ENCODE data around the gene AGAP9.
A peak's percentile ranks its signal among the peaks of the same experiment; 100 is the strongest.
"Not testable (repeated sequence)": the region's sequence is repeated elsewhere in the genome, so short reads cannot be mapped to it uniquely, and the experiment has no call there.

The AGAP9 gene
- long read RNA-seq, donor 1, partial matches to known transcripts = 0 of 2 reads
- long read RNA-seq, donor 1, other reads (novel, unspliced or antisense) = 0 of 2 reads
- long read RNA-seq, donor 2 = 0 reads
- long read RNA-seq, donor 3, partial matches to known transcripts = 0 of 1 reads
- long read RNA-seq, donor 3, other reads (novel, unspliced or antisense) = 0 of 1 reads
- long read RNA-seq, donor 4, partial matches to known transcripts = 0 of 3 reads
- long read RNA-seq, donor 4, other reads (novel, unspliced or antisense) = 0 of 3 reads
- long read RNA-seq, donor 5 = 0 reads
- long read RNA-seq, donor 6 = 0 reads
- long read RNA-seq, donor 7, partial matches to known transcripts = 0 of 1 reads
- long read RNA-seq, donor 7, other reads (novel, unspliced or antisense) = 0 of 1 reads
- long read RNA-seq, donor 8 = 0 reads

DNA sequence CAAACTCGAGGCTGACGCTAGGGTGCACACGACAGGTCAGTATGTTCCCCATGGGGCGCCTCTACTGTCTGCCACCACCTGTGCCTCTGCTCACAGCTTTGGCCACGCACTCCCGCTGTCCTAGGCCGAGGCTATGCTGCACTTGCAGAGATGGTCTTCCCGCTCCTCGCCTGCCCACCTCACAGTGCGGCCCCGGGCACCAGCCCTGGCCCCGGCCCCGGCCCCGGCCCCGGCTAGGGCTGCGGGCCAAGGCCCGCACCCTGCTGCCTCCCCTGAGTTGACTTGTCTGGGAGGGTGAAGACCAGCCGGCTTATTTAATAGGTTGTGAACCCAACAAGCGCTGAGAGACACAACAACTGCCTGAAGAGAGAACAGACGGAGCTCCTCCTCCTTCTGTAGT, at the start of gene AGAP9:
Gene AGAP9 (minus strand): TSS at position 164 of the 400 bp plus-strand sequence. CDS start 112 bp downstream, at position 52.
- not testable (repeated sequence) for DNase-seq

DNA sequence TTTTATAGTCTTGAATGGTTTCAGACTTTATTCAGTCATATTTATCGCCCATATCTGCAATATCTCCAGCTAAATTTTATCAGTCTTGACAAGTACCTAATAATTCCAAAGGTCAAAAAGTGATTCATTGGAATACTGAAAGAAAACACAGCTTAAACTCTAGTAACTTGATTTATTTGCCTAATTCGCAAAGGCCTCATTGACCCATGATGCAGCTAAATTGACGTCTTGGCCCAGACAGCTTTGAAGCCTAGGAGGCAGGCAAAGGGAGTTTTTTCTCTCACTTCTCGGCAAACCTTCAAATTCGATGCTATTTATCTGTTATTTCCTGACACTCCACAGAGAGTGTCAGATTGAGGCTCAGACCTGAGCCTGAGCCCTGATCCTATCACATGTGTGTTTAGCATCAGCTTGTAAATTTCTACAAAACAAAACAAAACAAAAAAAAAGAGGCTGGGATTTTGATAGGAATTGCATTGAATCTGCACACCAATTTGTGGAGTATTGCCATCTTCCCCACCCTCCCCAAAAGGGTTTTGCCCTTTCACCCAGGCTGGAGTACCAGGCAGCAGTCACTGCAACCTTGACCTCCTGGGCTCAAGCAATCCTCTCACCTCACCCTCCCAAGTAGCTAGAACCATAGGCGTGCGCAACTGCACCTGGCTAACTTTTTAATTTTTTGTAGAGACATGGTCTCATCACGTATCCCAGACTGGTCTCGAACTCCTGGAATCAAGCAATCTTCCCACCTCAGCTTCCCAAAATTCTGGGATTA, 47.9 kb upstream of the AGAP9 start:
- DNase-seq = not testable (repeated sequence)

GRCh38 chr10:47566757-47567156, 43.3 kb upstream of the AGAP9 start:
- not testable (repeated sequence) for DNase-seq

DNA sequence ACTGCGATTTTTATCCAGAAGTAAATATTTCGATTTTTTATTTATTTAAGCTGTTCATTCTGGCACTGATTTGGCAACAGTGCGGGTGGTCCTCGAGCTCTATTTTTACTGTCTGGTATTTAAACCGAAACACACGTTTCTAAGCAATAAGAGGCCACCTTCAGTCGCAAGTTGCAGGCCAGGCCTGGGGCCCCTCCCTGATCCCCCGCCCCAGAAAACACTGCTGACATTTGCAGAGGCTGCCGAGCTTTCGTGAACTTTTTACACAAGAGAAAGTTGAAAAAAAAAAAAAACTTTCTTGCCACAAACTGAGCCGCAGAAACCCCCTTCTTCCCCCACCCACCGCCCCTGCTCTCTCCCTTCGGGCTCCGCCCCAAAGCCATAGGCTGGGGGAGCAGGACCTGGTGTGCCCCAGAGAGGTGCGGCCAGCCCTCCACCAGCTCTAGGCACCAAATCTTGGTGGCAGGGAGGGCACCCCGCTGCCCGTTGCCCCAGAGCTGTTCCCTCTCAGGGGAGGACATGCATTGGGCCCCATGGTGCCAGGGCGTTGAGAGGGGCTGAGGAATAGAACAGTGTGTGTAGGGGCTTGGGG, 42.8 kb upstream of the AGAP9 start:
- DNase-seq = not testable (repeated sequence)

DNA sequence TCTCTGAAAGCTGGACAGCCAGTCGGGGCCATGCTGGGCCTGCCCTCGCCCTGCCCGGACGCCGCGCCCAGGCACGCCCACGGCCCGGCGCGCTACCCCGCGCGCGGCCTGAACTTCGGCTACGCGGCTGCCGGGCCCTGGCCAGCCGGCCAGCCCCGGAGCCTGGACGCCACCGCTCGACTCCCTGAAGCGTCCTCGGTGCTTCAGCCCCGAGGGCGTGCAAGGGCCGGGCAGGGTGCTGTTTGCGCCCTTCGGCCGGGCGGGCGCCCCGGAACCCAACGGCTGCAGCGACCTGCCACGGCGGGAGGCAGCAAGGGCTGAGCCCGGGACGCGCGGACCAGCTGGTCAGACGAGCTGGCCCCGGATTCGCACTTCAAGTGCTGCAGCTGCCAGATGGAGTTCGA, 42.1 kb upstream of the AGAP9 start:
- not testable (repeated sequence) for DNase-seq

DNA sequence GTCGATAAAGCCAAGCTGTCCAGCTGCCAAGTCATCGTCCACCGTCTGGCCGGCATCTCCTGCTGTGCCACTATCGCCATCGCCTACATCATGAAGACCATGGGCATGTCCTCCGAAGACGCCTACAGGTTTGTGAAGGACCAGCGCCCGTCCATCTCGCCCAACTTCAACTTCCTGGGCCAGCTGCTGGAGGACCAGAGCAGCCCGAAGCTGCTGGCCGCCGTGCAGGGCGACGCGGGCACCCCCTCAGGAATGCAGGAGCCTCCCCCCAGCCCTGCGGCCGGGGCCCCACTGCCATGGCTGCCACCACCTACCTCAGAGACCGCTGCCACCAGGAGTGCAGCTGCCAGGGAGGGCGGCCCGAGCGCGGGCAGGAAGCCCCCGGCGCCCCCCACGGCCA, 41.5 kb upstream of the AGAP9 start:
- not testable (repeated sequence) for DNase-seq

DNA sequence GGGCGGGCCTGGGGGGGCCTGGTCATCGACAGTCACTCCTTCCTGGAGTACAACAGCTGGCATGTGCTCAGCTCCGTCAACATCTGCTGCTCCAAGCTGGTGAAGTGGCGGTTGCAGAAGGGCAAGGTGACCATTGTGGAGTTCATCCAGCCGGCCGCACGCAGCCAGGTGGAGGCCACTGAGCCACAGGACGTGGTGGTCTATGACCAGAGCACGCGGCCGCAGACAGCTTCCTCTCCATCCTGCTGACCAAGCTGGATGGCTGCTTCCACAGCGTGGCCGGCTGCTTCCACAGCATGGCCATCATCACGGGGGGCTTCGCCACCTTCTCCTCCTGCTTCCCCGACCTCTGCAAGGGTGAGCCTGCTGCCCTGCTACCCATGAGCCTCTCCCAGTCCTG, 40.9 kb upstream of the AGAP9 start:
- not testable (repeated sequence) for DNase-seq

- not testable (repeated sequence) for DNase-seq
Observed at GRCh38 chr10:47560452-47560851, 37.0 kb upstream of the AGAP9 start.

GRCh38 chr10:47559718-47560308, 36.4 kb upstream of the AGAP9 start:
- DNase-seq = not testable (repeated sequence)

DNA sequence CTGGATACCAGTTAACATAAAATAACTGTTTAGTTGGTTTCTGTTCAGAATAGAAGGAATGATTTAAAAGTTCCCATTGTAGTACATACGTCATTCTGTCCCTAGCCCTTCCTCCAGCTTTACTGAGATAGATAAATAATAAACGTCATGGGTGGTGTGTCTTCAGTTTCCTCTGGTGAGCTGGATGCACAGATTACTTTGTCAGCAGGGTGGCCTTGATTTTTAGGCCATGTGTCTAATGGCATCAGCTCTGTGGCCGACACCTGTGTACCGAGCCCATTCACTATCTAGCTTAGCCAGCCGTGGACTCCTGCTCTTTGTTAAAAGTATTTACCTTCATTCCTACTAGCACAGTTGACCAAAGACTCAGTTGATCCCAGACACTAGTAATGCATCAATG, 34.7 kb upstream of the AGAP9 start:
- not testable (repeated sequence) for DNase-seq

DNA sequence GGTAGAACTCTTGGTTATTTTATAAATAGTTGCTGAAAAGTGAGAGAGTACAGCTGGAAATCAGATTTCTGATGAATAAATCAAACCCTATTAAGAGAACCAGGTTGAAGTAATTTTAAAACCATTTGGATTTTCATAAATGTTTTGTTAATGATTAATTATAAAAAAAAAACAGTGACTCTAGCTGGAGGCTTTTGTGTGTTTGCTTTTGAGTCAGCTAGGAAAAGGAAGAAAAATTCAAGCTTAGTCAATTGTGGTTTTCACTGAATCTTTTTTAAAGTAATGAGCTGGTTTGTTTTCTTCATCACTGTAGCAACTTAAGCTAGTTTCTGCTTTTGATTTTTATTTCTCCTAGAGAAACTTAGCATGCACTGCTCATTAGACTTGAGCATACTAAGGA, 34.2 kb upstream of the AGAP9 start:
- DNase-seq = not testable (repeated sequence)

- not testable (repeated sequence) for DNase-seq
Observed at GRCh38 chr10:47555334-47555733, 31.9 kb upstream of the AGAP9 start.

- DNase-seq = not testable (repeated sequence)
Observed at GRCh38 chr10:47554552-47554951, 31.1 kb upstream of the AGAP9 start.

- peak; percentile 32 for DNase-seq
Observed at GRCh38 chr10:47553860-47554247, 30.4 kb upstream of the AGAP9 start.

DNA sequence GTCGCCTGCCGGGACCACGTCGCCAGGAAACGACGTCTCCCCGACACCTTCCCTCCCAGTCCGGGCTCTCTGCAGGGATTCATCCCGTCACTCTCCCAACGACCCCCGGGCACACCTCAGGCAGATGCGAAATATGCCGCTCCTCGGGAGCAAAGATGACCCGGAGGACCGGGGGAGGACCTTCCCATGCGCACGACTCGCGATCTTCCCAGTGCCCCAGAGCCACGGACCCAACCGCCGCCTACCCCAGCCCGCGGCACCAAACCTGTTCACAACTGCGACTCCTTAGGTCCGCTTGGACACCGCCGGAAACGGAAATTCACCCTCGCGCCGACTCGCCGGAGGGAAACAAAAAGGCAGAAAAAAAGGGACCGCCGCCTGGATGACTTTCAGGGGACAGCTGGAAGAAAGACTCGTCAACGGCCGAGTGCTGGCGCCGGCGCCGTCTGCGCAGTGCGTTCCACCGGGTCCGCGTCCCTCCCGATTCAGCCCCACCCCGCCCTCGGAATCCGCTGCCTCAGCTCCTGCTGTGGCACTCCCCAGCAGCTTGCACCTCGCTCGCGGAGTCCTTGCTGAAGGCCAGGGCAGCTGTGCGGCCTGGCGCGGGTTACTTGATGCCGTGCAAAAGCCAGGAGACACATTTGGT, 29.9 kb upstream of the AGAP9 start:
- peak; percentile 93 for DNase-seq

DNA sequence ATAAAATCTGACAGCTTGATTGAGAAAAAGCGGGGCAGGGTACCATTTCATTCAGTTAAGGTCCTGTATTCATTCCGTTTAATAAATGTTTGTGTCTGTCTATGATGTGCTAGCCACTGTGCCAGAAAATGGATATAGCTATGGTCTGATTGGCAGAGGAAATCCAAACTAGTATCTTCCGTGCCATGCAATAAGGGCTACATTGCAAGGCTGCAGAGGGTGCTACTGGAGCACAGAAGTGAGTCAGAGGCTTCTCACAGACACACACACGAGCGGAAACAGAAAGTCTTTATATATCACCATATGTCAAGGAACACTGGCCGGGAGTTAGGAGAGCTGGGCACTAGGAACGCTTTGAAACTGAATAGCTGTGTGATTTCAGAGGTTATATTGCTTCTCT, 29.3 kb upstream of the AGAP9 start:
- DNase-seq = not testable (repeated sequence)

DNA sequence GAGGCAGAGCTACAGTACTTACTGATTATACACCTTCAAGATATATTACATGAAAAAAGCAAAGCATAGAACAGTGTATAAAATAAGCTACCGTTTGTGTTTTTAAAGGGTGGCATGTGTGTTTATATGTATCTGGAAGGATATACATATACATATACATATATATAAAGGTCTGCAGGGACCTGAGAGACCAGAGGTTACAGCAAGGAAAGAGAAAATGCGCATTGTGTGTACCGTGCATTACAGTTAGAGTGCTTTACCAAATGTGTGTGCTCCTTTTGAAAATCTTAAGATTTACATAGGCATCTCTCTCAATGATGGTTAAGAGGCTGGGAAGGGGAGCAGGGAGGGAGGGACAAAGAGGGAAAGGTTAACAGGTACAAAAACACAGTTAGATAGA, 23.8 kb upstream of the AGAP9 start:
- DNase-seq = not testable (repeated sequence)

DNA sequence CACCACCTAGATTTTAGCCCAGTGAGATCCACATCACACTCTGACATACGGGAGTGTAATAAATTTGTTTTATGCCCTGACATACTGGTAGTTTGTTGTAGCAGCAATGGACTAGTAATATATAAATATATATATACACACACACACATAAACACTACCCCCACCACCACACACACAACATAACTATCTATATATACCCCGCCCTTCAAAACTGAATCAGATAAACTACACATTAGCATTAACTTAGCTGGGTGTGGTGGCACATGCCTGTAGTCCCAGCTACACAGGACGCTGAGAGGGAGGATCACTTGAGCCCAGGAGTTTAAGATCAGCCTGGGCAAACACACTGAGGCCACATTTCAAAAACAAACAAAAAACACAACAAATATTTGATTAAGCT, 13.0 kb upstream of the AGAP9 start:
- not testable (repeated sequence) for DNase-seq

- not testable (repeated sequence) for DNase-seq
Observed at GRCh38 chr10:47502313-47502712, 21.1 kb downstream of the AGAP9 start.

GRCh38 chr10:47494226-47494625, 29.2 kb downstream of the AGAP9 start:
- not testable (repeated sequence) for DNase-seq

GRCh38 chr10:47491600-47491999, 31.8 kb downstream of the AGAP9 start, which contains the start of gene FAM25G:
FAM25G (minus strand) TSS chr10:47491700; CDS start chr10:47491674, 26 bp downstream.
- DNase-seq = not testable (repeated sequence)

GRCh38 chr10:47489630-47490029, 33.8 kb downstream of the AGAP9 start:
- DNase-seq = not testable (repeated sequence)
